ENCODE results near the gene RIF1.

DNA sequence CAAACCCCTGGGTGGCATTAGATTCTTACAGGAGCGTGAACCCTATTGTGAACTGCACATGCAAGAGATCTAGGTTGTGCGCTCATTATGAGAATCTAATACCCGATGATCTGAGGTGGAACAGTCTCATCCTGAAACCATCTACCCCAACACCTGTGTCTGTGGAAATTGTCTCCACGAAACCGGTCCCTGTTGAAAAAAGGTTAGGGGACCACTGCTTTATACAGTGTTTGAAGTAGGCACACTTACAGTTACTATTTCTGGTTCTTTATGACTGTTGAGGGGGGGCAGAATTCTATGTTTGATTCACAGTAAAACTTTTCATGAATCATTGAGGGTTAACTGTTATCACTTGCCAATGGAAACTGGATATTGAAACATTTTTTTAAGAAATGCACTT is 72.0 kb downstream of the RIF1 start:
- TF ChIP-seq EZH2 (IDR thresholded peaks at IDR 0.05; ENCODE audit: borderline replicate concordance, low read length): no peak
- TF ChIP-seq, protein P1, sequence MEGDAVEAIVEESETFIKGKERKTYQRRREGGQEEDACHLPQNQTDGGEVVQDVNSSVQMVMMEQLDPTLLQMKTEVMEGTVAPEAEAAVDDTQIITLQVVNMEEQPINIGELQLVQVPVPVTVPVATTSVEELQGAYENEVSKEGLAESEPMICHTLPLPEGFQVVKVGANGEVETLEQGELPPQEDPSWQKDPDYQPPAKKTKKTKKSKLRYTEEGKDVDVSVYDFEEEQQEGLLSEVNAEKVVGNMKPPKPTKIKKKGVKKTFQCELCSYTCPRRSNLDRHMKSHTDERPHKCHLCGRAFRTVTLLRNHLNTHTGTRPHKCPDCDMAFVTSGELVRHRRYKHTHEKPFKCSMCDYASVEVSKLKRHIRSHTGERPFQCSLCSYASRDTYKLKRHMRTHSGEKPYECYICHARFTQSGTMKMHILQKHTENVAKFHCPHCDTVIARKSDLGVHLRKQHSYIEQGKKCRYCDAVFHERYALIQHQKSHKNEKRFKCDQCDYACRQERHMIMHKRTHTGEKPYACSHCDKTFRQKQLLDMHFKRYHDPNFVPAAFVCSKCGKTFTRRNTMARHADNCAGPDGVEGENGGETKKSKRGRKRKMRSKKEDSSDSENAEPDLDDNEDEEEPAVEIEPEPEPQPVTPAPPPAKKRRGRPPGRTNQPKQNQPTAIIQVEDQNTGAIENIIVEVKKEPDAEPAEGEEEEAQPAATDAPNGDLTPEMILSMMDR (IDR thresholded peaks at IDR 0.05; ENCODE audit: low read length): no peak

Measured in OCI-LY1 (cell line).